ENCODE measurements around the gene NRCAM. TPM values are rescaled to one million over a fixed set of nuclear protein-coding genes. Genes with fewer than 3 reads are reported as not detected.
A peak's percentile ranks its signal among the peaks of the same experiment; 100 is the strongest.

The NRCAM gene
- polyA plus RNA-seq, 1 donor (not counting 4 experiments of a cell fraction or from before 2014, with no cell fraction given) = 4.0 TPM

- H3K79me2 ChIP-seq (ENCODE audit: control insufficient read depth, insufficient read depth, low read length) = no peaks in the 10 kb centered on the region
- dilution Hi-C loops (cut with MboI; ENCODE audit: extremely low pct_ligation_motif_present, low sequenced_read_pairs) = no loop called here
- no peaks in the 10 kb centered on the region for H3K27me3 ChIP-seq (ENCODE audit: control insufficient read depth, extremely low read depth, insufficient read depth, low read length)
- no peak overlapping the region for H3K9ac ChIP-seq (ENCODE audit: control insufficient read depth, extremely low read depth, insufficient read depth, low read length)
- no peak overlapping the region for H3K4me2 ChIP-seq (ENCODE audit: control insufficient read depth, extremely low read depth, insufficient read depth, low read depth, low read length)
- no peaks in the 10 kb centered on the region for H4K20me1 ChIP-seq (ENCODE audit: control insufficient read depth, extremely low read depth, insufficient read depth, low read length)
- DNase-seq (ENCODE audit: low read depth, low spot score) = no peak
- no peak for FAIRE-seq
- H2AFZ ChIP-seq (ENCODE audit: control insufficient read depth, low read length) = no peak overlapping the region
- TF ChIP-seq, protein P1, sequence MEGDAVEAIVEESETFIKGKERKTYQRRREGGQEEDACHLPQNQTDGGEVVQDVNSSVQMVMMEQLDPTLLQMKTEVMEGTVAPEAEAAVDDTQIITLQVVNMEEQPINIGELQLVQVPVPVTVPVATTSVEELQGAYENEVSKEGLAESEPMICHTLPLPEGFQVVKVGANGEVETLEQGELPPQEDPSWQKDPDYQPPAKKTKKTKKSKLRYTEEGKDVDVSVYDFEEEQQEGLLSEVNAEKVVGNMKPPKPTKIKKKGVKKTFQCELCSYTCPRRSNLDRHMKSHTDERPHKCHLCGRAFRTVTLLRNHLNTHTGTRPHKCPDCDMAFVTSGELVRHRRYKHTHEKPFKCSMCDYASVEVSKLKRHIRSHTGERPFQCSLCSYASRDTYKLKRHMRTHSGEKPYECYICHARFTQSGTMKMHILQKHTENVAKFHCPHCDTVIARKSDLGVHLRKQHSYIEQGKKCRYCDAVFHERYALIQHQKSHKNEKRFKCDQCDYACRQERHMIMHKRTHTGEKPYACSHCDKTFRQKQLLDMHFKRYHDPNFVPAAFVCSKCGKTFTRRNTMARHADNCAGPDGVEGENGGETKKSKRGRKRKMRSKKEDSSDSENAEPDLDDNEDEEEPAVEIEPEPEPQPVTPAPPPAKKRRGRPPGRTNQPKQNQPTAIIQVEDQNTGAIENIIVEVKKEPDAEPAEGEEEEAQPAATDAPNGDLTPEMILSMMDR (optimal IDR thresholded peaks at IDR 0.05 in 1 of 3, IDR thresholded peaks at IDR 0.05 in 1 of 3, conservative IDR thresholded peaks at IDR 0.05 in 1 of 3; ENCODE audit: extremely low read depth in 1 of 3, insufficient read depth in 2 of 3, low read length in 3 of 3) = no peak
- no peak for TF ChIP-seq EZH2 (IDR thresholded peaks at IDR 0.05; ENCODE audit: low read length)
- H3K9me3 ChIP-seq (ENCODE audit: control insufficient read depth, low read depth, low read length) = no peaks in the 10 kb centered on the region
- H3K4me1 ChIP-seq (ENCODE audit: control insufficient read depth, extremely low read depth, insufficient read depth, low read length) = no peaks in the 10 kb centered on the region
- no peaks in the 10 kb centered on the region for H3K9me1 ChIP-seq (ENCODE audit: control insufficient read depth, extremely low read depth, insufficient read depth, low read length)
- no peaks in the 10 kb centered on the region for H3K36me3 ChIP-seq (ENCODE audit: control insufficient read depth in 2 of 2, extremely low read depth in 1 of 2, insufficient read depth in 2 of 2, low read length in 2 of 2)
- no peak overlapping the region for H3K27ac ChIP-seq (ENCODE audit: control insufficient read depth, insufficient read depth, low read length)
- H3K4me3 ChIP-seq (ENCODE audit: control insufficient read depth in 2 of 3, extremely low read depth in 1 of 3, insufficient read depth in 2 of 3, low read depth in 1 of 3, low read length in 3 of 3) = no peak overlapping the region
Measured at GRCh38 chr7:108224387-108224786, 231.8 kb downstream of the NRCAM start.

DNA sequence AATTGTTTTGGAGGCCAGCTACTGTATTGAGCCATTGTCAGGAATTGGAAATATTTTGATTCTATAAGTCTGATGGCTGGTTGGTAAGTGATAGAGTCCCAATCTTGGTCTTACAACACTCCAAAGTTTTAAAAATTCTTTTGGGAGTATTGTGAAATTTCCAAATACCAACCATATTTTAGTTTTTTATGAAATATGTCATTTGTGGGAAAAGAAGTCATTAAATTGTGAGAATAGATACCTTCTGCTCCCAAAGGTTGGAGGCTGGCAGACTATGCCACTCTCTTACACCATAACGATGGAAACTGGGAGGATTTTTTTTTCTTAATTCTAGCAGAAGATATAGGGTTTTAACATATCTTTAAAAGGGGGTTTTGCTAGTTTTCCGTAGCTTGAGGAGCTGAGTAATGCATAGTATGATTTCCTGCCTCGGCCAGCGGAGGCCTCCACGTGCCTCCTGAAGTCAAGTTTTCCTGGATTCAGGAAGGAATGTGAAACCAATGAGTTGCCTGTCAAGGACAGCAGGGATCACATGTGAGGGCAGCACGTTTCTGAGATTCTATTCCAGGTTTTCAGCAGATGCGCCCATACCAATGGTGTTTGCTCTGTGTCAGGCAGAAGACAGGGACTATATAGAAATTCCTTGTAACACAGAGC, 233.9 kb downstream of the NRCAM start:
- Histone ChIP-seq H3K9me3 (ENCODE audit: control insufficient read depth, low read depth, low read length) (no peaks in the 10 kb centered on the region), H3K4me3 (ENCODE audit: control insufficient read depth in 2 of 3, extremely low read depth in 1 of 3, insufficient read depth in 2 of 3, low read depth in 1 of 3, low read length in 3 of 3) (no peak overlapping the region), H3K4me1 (ENCODE audit: control insufficient read depth, extremely low read depth, insufficient read depth, low read length) (no peaks in the 10 kb centered on the region), H3K27ac (ENCODE audit: control insufficient read depth, insufficient read depth, low read length) (no peak overlapping the region), H3K36me3 (ENCODE audit: control insufficient read depth in 2 of 2, extremely low read depth in 1 of 2, insufficient read depth in 2 of 2, low read length in 2 of 2) (no peaks in the 10 kb centered on the region), H3K27me3 (ENCODE audit: control insufficient read depth, extremely low read depth, insufficient read depth, low read length) (no peaks in the 10 kb centered on the region), H3K9me1 (ENCODE audit: control insufficient read depth, extremely low read depth, insufficient read depth, low read length) (no peaks in the 10 kb centered on the region), H3K79me2 (ENCODE audit: control insufficient read depth, insufficient read depth, low read length) (no peaks in the 10 kb centered on the region), H2AFZ (ENCODE audit: control insufficient read depth, low read length) (no peak overlapping the region), H3K9ac (ENCODE audit: control insufficient read depth, extremely low read depth, insufficient read depth, low read length) (no peak overlapping the region), H3K4me2 (ENCODE audit: control insufficient read depth, extremely low read depth, insufficient read depth, low read depth, low read length) (no peak overlapping the region), H4K20me1 (ENCODE audit: control insufficient read depth, extremely low read depth, insufficient read depth, low read length) (no peaks in the 10 kb centered on the region)
- no peak for FAIRE-seq
- DNase-seq (ENCODE audit: low read depth, low spot score) = no peak
- dilution Hi-C loops (cut with MboI; ENCODE audit: extremely low pct_ligation_motif_present, low sequenced_read_pairs) = no loop called here
- TF ChIP-seq, protein P1 (optimal IDR thresholded peaks at IDR 0.05 in 1 of 3, IDR thresholded peaks at IDR 0.05 in 1 of 3, conservative IDR thresholded peaks at IDR 0.05 in 1 of 3; ENCODE audit: extremely low read depth in 1 of 3, insufficient read depth in 2 of 3, low read length in 3 of 3) = peak in 1 of 3 experiments; percentile 38
- TF ChIP-seq EZH2 (IDR thresholded peaks at IDR 0.05; ENCODE audit: low read length) = no peak

All from keratinocyte (primary cell).